GM12892 (cell line): Measurements from ENCODE around the gene PDE8A.

ENCODE experiments used
- POLR2A ChIP-seq: IDR thresholded peaks from 2 replicates; pipeline ENCODE4 v1.6.1; 2011; ENCODE audit warnings: low read depth, low read length, control low read depth
- POLR2AphosphoS5 ChIP-seq: IDR thresholded peaks from 2 replicates; pipeline ENCODE4 v1.6.1; 2011; ENCODE audit warnings: low read depth, low read length, control low read depth
- TAF1 ChIP-seq: IDR thresholded peaks from 2 replicates; pipeline ENCODE4 v1.6.1; 2011; ENCODE audit warnings: low read depth, mild to moderate bottlenecking, control low read depth, low read length, borderline replicate concordance

GRCh38 chr15:85141726-85142125 is 160.1 kb downstream of the PDE8A start:
- TF ChIP-seq TAF1 (no peak), POLR2AphosphoS5 (no peak), POLR2A (no peak)
